SK-N-SH treated with all-trans-retinoic acid at 6 μM for 48 hours (cell line): Measurements from ENCODE around the gene SGMS2.

Experiments used
- BACH2 ChIP-seq: fragments of 250-450 bp; sonication (Bioruptor Pico); IDR thresholded peaks from 2 replicates; pipeline ENCODE4 v1.9.0; 2021; ENCODE audit warnings: mild to moderate bottlenecking, borderline replicate concordance
- CSDC2 ChIP-seq: fragments of 250-450 bp; sonication (Bioruptor Pico); IDR thresholded peaks from 2 replicates; pipeline ENCODE4 v1.5.0; 2020; ENCODE audit warnings: mild to moderate bottlenecking, moderate library complexity
- ZC3H10 ChIP-seq: fragments of 250-450 bp; sonication (Bioruptor Pico); IDR thresholded peaks from 2 replicates; pipeline ENCODE4 v1.5.1; 2021; ENCODE audit warnings: mild to moderate bottlenecking, moderate library complexity
- ZNF8 ChIP-seq: fragments of 450-650 bp; formaldehyde crosslinking; IDR thresholded peaks from 2 replicates; pipeline ENCODE4 v1.5.0; 2020; ENCODE audit warnings: mild to moderate bottlenecking, moderate library complexity

- no peak for TF ChIP-seq BACH2 (CRISPR knock-in tag)
- TF ChIP-seq ZNF8 (CRISPR knock-in tag) = no peak
- TF ChIP-seq ZC3H10 = no peak
- no peak for TF ChIP-seq CSDC2 (CRISPR knock-in tag)
These were observed 15.5 kb upstream of the SGMS2 start for GRCh38 chr4:107809210-107809609.
